ENCODE results near the gene RNF135.
A peak's percentile ranks its signal among the peaks of the same experiment; 100 is the strongest.
"Not testable (repeated sequence)": the region's sequence is repeated elsewhere in the genome, so short reads cannot be mapped to it uniquely, and the experiment has no call there.

The RNF135 gene
- total RNA-seq = 2.5 to 4.6 reads per million in 2 donors

GRCh38 chr17:30970831-30971567 is at the start of gene RNF135:
Gene RNF135 (plus strand): TSS chr17:30971039. CDS start chr17:30971074, 35 bp downstream.
- DNase-seq = peak; percentile 22 to 83 (median 37)

GRCh38 chr17:30921544-30922196 is 49.2 kb upstream of the RNF135 start, which contains the start of gene ADAP2:
Gene ADAP2 (plus strand): TSS chr17:30921945. CDS start chr17:30922015, 70 bp downstream.
- no peak for DNase-seq

- no peak for DNase-seq
Observed at GRCh38 chr17:30922235-30923030, 48.4 kb upstream of the RNF135 start.

GRCh38 chr17:30924341-30924740 is 46.5 kb upstream of the RNF135 start:
- DNase-seq = no peak

- DNase-seq = no peak
Observed at GRCh38 chr17:30926516-30926915, 44.3 kb upstream of the RNF135 start.

- no peak for DNase-seq
Observed at GRCh38 chr17:30927756-30928155, 43.1 kb upstream of the RNF135 start.

GRCh38 chr17:30928584-30928983 is 42.3 kb upstream of the RNF135 start:
- no peak for DNase-seq

- peak in 1 of 5 experiments; percentile 39 for DNase-seq
Observed at GRCh38 chr17:30929081-30929633, 41.7 kb upstream of the RNF135 start.

- not testable (repeated sequence) for DNase-seq
Observed at GRCh38 chr17:30929861-30930260, 41.0 kb upstream of the RNF135 start.

- no peak for DNase-seq
Observed at GRCh38 chr17:30930495-30930894, 40.3 kb upstream of the RNF135 start.

- not testable (repeated sequence) for DNase-seq
Observed at GRCh38 chr17:30931582-30931981, 39.3 kb upstream of the RNF135 start.

- DNase-seq = no peak
Observed at GRCh38 chr17:30933966-30934365, 36.9 kb upstream of the RNF135 start.

GRCh38 chr17:30939051-30939689 is 31.7 kb upstream of the RNF135 start:
- DNase-seq = peak in 1 of 5 experiments; percentile 53

- peak in 1 of 5 experiments; percentile 83 for DNase-seq
Observed at GRCh38 chr17:30942308-30943079, 28.3 kb upstream of the RNF135 start.

- no peak for DNase-seq
Observed at GRCh38 chr17:30947796-30948195, 23.0 kb upstream of the RNF135 start.

GRCh38 chr17:30950189-30950588 is 20.6 kb upstream of the RNF135 start:
- DNase-seq = no peak

- DNase-seq = no peak
Observed at GRCh38 chr17:30950669-30951399, 20.0 kb upstream of the RNF135 start.

- no peak for DNase-seq
Observed at GRCh38 chr17:30952638-30953393, 18.0 kb upstream of the RNF135 start.

- DNase-seq = no peak
Observed at GRCh38 chr17:30954046-30954830, 16.6 kb upstream of the RNF135 start.

Measured in T-helper 2 cell (primary cell).